ENCODE results near the gene ANKK1. TPM values are rescaled to one million over a fixed set of nuclear protein-coding genes. Genes with fewer than 3 reads are reported as not detected.
A peak's percentile ranks its signal among the peaks of the same experiment; 100 is the strongest.

Gene ANKK1
- total RNA-seq, 1 experiment from 2014 or later, result not detected

DNA sequence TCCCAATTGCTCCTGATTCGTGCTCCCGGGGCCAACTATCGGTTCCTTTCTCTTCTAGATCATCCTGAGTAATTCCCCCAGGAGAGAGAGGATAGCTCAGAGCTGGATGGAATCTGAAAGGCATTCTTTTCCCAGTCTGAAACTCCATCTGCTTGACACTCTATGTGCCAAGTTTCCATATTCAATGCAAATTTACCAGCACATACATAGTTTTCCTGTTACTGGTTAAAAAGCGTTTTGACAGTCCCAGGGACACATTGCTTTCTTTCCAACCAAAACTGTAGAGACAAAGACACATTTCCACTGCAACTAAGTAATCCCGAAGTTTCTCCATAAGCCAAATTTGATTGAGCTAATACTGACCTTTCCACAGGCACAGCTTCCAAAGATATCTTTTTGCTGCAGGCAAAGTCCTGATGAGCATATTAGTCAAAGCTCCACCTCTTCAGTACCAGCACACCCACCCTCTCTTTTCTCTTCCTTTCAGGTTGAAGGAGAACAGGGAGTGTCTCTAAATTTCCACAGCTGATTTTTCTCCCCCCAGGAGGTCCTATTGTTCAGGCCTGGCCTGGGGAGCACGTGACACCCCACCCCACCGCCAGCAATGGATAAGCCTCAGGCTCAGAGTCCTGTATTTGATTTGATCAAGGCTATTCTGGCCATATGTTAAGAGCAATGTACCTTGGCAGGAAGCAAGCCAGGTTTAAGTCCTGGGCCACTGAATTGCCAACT, 9.7 kb upstream of the ANKK1 start:
- DNase-seq (ENCODE audit: low spot score), result no peak

DNA sequence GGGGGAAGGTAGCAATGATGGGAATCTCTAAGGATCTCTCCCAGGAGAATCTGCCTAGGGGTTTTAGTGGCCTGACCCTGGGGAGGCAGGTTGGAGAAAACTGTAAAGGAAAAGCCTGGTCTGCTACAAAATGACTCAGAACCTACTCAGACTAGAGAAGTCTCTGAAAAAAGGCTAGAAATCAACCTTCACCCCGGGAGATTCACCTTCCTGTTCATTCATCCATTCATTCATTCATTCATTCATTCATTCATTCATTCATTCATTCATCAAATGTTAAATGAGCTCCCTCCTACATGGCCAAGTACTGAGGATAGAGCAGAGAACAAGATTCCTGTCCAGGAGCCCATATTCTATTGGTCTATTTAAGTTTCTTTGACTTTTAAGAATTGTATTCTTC, 8.9 kb upstream of the ANKK1 start:
- DNase-seq (ENCODE audit: low spot score), result no peak

DNA sequence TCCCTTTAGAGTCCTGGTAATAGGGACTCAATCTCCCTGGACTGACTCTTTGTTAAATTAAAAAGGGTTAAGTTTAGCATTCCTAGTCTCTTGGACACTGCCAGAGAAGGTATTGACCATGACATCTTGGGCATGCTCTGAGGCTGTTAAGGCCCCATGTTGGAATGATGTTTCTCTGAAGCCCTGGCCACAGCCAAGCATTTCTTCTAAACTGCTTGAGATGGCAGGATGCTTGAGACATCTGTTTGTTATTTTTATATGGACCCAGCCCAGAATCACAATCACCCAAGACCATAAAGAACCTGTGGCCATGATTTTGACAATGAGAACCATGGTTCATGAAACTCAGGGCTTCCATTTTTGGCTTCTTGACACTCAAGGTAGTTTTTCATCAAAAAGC, 5.5 kb upstream of the ANKK1 start:
- no peak for DNase-seq (ENCODE audit: low spot score)

- peak; percentile 54 for DNase-seq (ENCODE audit: low spot score)
Observed at GRCh38 chr11:113384551-113384950, 3.0 kb upstream of the ANKK1 start.

DNA sequence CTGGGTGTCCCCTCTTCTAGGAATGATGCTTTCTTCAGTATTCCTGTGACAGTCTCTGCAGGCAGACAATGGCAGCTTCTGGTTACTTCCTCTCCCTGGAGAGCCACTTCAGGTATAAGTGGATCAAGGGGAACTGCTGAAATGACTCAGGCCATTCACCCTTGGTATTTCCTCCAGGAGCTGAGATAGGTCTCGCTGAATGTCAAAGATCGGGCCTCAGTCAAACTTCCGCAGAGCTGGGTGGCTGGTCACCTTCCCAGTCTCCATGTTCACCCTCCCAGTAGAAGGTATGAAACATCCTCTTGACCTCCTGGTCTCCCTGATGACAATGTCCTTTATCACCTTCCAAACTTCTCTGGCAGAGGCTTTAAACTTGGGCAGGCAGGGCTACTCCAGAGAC, 1.8 kb upstream of the ANKK1 start:
- DNase-seq (ENCODE audit: low spot score), result no peak

- no peak for DNase-seq (ENCODE audit: low spot score)
Observed at GRCh38 chr11:113386866-113387265, 713 bp upstream of the ANKK1 start.

DNA sequence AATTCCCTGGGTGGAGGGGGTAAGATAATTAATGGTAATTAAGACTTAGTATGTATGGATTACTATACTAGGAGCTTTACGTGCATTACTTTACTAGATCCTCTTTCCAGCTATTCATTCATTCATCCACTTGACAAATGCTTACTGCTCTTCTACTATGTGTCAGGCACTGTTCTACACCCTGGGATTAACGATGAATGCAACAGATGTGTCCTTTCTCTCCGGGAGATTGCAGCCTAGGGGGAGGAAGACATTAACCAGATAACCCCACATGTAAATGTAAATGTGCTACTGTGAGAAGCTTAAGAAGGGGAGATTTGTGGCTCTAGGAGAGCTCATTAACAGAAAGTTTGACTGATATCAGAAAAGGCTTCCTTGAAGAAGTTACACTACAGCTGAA, 1.7 kb downstream of the ANKK1 start:
- DNase-seq (ENCODE audit: low spot score), result no peak

- no peak for DNase-seq (ENCODE audit: low spot score)
Observed at GRCh38 chr11:113392236-113392921, 4.8 kb downstream of the ANKK1 start.

DNA sequence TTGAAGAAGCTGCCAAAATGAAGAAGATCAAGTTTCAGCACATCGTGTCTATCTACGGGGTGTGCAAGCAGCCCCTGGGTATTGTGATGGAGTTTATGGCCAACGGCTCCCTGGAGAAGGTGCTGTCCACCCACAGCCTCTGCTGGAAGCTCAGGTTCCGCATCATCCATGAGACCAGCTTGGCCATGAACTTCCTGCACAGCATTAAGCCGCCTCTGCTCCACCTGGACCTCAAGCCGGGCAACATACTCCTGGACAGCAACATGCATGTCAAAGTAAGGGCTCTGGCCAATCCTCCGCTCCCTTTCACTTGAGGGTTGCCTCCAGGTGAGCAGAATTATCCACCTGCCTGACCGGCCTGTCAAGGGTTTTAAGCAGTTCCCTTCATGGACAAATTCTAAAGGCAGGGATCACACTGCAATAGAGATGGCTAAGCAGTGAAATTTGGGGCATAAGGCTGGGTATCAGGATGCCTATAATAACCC, 6.0 kb downstream of the ANKK1 start:
- no peak for DNase-seq (ENCODE audit: low spot score)

- no peak for DNase-seq (ENCODE audit: low spot score)
Observed at GRCh38 chr11:113394919-113395318, 7.3 kb downstream of the ANKK1 start.

- no peak for DNase-seq (ENCODE audit: low spot score)
Observed at GRCh38 chr11:113395782-113396336, 8.3 kb downstream of the ANKK1 start.

DNA sequence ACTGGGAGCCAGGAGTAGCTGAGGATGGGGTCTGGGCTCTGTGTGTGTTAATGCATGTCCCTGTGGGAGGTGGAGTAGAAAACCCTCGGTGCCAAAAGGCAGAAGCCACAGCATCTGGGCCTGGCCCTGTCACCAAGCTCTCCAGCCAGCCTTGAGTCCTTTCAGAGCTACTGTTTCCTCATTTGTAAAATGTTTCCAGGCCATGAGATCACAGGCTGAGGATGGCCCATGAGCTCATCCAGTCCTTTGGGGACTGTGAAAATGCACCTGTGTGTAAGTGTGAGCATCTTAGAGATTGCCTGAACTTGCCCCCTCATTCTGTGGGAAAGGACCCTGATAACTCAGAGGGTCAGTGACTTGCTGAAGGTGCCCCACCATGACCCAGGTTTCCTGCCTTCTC, 9.1 kb downstream of the ANKK1 start:
- no peak for DNase-seq (ENCODE audit: low spot score)

- DNase-seq (ENCODE audit: low spot score), result no peak
Observed at GRCh38 chr11:113397212-113397611, 9.6 kb downstream of the ANKK1 start.

DNA sequence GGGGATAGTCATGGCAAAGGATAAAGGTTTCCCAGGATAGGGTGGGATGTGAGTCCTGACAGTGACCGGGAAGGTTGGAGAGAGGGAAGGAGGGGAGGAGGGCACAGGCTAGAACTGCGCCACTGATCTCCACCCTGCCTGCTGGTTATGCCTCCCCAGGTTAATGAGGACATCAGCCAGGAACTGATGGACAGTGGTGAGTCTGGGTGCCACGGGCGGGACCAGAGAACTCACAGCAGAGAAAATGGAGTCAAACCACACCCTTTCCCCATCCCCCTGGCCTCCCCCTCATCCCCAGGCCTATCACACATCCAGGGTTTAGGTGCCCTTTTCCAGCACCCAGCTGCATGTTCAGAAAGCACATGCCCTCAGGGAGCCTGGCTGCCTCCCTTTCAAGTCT, 10.2 kb downstream of the ANKK1 start:
- no peak for DNase-seq (ENCODE audit: low spot score)

DNA sequence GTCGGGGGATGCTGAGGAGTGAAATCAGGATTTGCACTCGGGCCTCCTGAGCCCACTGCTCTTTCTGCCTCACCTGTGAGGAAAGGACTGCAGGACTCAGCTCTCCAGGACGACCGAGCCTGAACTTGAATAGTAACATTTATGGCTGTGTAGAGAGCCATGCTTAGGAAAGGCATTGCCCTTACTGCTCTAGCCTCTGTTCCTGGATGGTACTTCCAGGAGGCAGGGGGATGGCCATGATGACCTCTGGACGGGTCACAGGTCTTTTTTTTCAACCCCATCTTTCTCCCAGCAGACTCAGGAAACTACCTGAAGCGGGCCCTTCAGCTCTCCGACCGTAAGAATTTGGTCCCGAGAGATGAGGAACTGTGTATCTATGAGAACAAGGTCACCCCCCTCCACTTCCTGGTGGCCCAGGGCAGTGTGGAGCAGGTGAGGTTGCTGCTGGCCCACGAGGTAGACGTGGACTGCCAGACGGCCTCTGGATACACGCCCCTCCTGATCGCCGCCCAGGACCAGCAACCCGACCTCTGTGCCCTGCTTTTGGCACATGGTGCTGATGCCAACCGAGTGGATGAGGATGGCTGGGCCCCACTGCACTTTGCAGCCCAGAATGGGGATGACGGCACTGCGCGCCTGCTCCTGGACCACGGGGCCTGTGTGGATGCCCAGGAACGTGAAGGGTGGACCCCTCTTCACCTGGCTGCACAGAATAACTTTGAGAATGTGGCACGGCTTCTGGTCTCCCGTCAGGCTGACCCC, 11.3 kb downstream of the ANKK1 start:
- DNase-seq (ENCODE audit: low spot score), result no peak

GRCh38 chr11:113400631-113401230, 13.2 kb downstream of the ANKK1 start:
- no peak for DNase-seq (ENCODE audit: low spot score)

DNA sequence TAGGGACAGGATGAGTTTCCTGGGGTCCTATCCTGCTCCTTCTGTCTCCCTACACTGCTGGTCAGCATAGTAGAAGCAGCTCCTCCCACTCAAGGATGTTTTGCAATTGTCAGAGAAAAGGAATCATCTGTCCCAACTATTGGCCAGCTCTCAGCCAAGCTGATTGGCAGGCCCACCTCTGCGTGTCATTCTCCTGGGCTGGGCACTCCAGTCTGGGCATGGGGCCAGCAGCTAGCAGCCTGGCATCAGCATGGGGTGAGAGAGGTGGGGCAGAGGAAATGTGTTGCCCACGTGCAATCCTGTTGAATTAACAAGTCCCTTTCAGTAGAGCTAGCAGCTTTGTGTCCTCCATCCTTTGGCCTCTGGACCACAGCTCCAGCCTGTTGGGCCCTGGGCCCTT, 14.1 kb downstream of the ANKK1 start:
- peak; percentile 87 for DNase-seq (ENCODE audit: low spot score)

GRCh38 chr11:113404859-113405430, 17.4 kb downstream of the ANKK1 start:
- no peak for DNase-seq (ENCODE audit: low spot score)

DNA sequence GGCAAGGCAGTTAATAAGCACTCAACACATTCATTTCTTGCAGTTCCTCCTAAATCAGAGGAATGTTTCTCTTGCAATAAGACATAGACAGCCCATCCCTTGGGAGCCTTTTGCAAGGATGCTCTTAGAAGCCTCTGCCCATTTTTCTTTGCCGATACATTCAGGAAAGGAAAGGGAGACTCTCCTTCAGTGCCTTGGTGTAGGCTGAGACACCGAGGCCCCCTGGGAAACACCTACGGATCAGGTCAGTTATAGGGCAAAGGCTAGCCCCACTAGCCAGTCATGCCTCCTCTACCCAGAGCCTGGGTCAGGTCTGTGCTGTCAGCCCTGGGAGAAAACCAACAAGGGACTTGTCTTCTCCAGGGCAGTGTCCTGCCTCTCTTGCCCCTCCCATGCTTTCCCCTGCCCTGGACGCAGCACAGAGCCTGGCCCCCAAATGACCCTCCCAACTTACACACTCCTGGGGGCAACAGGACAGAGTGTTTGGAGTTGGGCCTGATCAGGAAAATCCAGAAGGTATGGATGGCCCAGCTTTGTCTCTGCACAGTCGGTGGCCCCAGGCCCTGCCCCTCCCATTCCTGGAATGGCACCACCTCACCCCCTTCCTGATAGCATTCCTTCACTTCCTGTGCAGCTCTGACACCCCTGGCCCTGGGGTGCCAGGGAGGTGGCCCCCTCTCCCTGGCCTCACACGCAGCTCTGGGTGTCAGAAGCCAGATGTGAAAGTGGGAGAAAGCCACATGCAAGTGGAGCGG, 18.3 kb downstream of the ANKK1 start:
- DNase-seq (ENCODE audit: low spot score), result no peak

DNA sequence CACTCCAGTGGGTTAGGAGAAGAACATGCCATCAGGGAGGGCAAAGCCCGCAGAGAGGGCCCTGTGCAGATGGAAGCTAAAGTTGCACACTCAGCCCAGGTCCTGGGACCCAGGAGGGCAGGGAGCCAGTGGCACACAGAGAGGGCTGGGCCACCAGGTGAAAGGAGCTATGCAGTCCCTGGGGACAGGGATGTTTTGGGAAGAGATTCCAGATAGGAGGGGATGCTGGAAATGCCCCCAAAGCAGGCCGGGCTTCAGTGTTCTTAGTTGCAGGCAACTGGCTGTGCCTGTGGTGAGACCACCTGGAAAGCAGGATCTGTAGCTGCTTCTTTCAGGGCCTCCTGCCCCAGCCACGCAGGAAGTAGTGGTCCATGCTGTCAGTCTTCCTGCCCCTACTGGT, 19.6 kb downstream of the ANKK1 start:
- no peak for DNase-seq (ENCODE audit: low spot score)

GRCh38 chr11:113408206-113408605, 20.6 kb downstream of the ANKK1 start:
- no peak for DNase-seq (ENCODE audit: low spot score)
